Measurements from ENCODE around the gene DRD3.

DRD3 gene

DNA sequence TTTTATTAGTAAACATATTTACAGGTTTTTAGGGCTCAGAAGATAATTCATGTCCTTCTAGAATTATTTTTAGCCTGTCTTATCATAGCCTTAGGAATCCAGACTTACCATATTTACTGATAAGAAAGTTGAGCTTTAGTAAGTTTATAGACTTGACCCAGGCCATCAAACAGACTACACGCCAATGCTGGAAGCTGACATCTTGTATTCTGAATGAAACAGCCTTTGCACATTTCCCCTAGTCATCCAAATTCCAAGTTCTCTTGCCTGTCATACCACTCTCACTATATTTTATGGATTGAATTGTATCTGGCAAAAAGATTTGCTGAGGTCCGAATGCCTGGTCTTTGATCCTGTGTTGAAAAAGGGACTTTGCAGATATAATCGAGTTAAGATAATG lies 58.6 kb downstream of the DRD3 start:
- DNase-seq (ENCODE audit: low read depth), result no peak

DNA sequence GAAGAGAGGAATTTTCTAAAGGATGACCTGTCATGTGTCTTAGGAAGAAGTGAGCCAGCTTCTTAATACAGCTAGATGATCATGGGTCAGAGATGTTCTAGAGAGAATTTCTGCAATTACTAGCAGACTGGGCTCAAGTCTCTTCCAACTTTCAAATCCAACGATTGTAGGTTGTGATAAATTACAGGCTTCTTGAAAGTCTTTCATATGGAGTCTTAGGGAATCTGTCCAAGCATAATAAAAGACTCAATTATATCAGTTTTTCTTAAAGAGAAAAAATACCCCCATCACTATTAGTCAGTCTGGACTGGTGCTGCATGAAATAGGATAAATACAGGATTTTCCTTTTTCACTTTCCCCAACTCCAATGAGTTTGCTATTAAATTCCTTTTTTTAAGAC lies 59.1 kb downstream of the DRD3 start:
- DNase-seq (ENCODE audit: low read depth), result no peak

DNA sequence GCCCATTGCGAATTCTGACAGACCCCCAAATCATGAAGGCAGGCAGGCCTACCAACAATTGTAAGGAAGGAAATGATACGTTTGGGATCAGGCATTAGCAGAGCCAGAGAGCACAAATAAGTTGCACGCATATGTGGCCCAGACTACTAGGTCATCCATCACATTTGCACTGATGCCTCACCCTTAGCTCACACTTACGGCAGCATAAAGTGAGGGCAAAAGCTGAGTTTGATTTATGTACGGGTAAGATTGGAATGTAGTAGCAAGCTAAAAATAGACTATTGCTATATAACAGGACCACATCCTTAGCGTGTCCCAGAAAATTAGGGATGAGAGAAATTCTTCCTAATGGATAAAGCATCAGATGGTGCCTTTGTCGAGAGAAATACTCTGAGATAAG lies 63.7 kb downstream of the DRD3 start:
- DNase-seq (ENCODE audit: low read depth), result no peak

DNA sequence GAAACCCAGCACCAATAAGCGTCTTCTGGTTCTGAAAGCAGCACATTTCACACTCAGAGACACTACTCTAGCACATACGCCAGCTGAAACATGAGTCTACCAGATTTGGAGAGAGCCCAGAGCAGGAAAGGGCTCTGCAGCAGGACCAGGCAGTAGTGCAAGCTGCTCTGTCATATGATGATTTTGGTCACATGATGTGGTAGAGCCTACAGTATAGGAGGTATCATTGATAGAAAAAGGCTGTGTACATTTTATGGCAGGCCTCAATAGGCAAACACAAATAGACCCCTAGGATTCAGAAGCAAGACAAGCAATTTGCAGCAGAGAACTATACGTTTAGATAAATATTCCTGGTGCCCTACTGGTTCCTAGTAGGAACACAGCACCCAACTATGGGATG lies 64.1 kb downstream of the DRD3 start:
- DNase-seq (ENCODE audit: low read depth), result no peak

DNA sequence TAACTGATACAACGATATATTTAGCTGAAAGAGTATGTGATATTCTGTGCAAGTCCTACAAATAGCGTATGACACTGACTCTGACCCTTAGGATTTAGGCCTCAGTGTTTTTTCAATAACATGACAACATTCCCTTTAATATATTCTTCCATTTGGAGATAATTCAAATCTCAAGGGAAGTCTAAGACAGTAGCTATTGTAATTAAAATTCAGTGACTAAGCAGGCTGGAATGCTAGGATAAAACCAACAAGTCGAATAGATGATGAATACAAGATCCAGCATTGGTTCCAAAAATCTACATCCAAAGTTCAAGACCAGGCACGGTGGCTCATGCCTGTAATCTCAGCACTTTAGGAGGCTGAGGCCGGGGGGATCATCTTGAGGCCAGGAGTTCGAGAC lies 66.2 kb downstream of the DRD3 start:
- no peak for DNase-seq (ENCODE audit: low read depth)

DNA sequence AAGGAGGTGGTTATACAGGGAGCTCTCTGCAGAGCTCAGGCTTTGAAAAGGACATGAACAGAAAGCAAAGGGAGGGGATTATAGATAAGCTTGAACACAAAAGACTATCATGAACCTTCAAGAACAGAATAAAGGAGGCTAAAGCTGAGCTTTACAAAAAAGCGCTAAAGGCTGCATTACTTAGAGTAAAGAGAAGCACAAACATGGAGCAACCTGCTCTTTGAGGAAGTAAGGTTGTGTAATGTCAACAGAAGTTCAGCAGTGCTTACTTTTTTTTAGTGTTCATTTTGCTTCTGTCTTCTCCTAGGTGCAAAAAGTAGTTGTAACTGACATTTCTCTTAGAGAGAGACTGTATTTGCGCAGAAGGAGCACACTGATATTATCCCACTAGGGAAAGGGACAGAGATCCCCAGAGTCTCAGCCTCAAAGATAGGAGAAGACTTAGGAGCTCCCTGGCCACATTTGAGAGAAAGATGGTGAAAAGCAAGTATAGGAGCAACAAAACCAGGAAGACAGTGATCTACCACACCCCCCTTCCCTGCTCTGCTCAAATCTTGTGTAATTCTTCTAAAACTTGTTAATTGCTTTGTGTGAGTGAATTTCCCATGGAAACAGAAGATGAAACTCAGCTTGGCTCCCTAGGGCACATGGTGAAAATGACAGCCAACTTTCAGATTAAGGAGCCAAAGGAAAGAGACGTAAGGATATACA lies 67.6 kb downstream of the DRD3 start:
- DNase-seq (ENCODE audit: low read depth), result no peak

DNA sequence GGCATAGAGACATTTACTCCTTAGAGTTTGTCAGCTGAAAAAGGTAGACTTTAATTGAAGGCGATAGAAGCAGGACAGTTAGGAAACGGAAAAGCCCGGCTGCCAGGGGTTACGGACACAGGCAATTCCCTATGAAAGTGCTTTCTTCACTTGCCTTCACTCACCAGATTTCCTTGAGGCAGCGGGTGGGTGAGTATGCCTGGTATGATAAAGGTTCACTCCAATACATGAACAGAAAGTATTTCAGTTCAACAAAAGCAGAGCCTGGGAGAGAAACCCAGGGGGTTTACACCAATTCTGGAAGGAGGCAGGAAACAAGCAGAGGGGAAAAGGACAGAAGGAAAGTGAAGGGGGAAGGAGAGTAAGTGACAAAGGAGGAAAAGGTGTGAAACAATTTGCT lies 68.4 kb downstream of the DRD3 start:
- DNase-seq (ENCODE audit: low read depth), result no peak

DNA sequence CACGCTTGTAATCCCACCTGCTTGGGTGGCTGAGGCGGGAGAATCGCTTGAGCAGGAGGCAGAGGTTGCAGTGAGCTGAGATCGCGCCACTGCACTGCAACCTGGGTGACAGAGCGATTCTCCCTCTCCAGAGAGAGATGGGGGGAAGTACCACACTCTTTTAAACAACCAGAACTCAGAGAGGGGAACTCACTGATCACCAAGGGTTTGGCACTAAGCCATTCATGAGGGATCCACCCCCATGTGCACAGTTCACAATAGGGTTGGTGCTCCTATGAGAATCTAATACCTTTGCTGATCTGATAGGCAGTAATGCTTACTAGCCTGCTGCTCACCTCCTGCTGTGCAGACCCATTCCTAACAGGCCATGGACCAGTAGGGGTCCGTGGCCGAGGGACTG lies 70.7 kb downstream of the DRD3 start:
- DNase-seq (ENCODE audit: low read depth), result no peak

DNA sequence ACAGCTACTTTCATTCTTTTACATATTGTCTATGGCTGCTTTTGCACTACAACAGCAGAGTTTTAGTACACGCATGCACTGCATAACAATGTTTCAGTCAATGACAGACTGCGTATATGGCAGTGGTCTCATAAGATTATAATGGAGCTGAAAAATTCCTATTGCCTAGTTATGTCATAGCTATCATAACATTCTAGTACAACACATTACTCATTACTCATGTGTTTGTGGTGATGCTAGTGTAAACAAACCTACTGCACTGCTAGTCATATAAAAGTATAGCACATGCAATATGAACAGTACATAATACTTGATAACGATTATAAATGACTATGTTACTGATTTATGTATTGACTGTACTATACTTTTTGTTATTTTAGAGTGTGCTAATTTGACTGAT lies 74.4 kb downstream of the DRD3 start:
- no peak for DNase-seq (ENCODE audit: low read depth)

DNA sequence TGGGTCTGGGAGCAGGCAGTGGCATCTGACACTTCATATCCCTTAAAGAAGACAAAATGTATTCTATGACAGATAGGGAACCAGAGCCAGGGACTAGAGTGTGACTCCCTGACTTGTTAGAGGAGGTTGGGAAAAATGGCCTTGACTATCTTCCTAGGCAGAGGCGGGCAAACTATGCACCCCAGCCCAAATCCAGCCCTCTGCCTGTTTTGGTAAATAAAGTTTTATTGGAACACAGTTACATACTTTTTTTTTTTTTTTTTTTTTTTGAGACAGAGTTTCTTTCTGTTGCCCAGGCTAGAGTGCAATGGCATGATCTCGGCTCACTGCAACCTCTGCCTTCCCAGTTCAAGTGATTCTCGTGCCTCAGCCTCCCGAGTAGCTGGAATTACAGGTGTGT lies 75.0 kb downstream of the DRD3 start:
- no peak for DNase-seq (ENCODE audit: low read depth)

DNA sequence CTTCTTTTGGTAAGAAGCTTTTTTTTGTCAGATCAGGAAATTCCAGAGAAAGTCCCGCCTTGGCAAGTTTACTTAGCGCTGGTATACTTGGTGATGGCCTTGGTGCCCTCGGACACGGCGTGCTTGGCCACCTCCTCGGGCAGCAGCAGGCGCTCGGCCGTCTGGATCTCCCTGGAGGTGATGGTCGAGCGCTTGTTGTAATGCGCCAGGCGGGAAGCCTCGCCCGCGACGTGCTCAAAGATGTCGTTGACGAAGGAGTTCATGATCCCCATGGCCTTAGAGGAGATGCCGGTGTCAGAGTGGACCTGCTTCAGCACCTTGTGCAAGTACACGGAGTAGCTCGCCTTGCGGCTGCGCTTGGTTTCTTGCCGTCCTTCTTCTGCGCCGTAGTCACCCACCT lies 75.7 kb downstream of the DRD3 start:
- no peak for DNase-seq (ENCODE audit: low read depth)

DNA sequence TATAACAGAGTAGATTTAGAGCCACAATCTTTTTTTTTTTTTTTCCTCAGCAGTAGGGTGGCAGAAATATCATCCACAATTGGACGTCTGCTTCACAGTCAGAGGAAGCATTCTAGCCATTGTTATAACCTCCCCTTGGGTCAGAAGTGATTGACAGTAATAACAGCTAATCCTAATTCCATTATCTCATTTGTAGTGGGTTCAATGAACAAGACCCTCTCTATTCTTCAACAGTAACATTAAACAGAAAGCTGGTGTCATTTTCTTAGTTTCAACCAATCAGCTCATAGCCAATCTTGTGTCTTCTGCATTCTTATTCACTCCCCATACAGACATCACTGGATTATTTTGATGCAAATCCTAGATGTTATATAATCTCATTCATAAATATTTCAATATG lies 77.8 kb downstream of the DRD3 start:
- DNase-seq (ENCODE audit: low read depth), result no peak

DNA sequence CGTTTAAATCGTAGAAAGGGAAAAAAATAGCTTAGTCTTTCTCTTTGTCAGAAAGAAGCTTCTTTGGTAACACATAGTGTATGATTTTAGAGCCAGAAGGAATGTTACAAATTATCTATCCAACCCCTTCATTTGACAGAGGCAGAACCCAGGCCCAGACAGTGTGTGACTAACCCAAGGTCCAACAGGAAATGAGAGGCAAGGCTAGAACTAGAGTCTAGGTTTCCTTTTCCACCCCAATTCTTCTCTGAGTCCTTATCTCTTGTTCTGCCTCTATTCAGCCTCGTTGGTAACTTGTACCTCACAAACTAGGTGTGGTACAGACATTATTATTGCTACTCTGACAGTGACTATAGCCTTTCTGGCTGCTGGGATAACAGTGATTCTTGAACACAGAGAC lies 83.1 kb downstream of the DRD3 start:
- DNase-seq (ENCODE audit: low read depth), result no peak

DNA sequence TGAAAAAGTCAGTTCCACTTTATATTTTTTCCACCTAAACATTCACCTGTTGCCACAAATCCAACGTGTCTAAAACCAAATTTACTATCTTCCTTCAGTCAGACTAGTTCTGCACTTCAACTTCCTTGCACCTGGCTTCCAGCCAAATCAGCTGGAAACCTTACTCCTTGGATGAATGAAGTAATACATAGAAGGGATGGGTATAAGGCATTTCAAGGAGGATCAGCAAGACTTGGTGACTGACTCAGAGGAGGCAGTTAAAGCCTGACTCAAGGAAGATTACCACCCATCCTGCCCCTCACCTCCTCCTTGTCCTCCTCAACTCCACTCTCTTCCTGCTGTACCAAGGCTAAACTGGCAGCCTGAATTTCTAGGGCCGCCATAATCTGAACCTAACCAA lies 85.3 kb downstream of the DRD3 start:
- peak; percentile 49 for DNase-seq (ENCODE audit: low read depth)

DNA sequence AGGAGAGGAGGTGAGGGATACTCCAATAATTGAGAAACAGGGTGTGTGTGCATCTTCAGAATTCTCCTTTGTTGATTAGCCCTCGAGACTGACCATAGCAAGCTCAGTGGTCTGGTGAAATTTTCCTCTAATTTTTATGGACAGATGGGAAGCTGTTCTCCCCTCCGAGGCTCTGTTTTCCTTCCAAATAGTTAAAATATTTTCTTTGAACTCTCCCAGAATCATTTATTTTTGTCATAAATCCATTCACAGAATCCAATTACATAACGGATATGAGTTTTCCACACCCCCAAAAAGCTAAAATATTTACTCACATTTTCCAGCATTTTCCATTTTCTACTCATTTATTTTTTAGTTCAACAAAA lies 85.9 kb downstream of the DRD3 start:
- DNase-seq (ENCODE audit: low read depth), result no peak

DNA sequence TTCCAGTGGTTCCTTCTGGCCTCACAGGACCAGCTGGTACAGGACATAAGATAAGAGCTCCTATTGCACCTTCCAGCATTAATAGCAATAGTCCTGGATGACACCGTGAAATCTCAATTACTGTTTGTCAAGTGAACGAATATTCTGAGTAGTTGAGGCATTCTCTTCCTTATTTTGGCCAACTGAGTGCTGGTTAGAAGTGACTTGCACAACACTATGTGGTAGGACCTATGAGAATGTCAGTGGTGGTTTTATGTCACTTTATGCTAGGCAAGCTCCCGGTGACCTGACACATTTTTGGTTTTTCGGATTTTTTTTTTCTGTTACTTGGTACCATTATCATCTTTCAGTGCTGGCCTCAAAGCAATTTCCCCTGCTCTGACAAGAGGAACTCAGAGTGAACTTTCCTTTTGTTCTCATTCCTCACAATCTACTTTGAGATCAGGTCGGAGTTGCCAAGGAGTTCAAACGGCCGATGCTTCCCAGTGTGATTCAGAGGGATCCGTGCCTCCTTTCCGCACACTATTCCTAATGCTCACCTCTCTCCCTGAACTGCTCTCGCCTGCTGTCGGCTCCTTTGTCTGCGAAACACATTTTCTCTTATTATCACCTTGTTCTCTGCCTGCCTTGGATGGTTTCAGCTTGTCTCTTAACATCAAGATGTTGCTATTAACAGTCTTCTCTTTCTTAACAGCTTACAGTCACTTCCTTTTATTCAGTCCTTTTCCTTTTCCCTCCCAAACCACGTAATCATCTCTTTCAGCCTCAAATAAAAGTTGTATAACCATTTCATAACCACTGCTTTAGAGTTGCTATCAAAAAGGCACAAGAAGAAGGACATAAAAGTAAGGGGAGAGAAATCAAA lies 86.5 kb downstream of the DRD3 start:
- no peak for DNase-seq (ENCODE audit: low read depth)

DNA sequence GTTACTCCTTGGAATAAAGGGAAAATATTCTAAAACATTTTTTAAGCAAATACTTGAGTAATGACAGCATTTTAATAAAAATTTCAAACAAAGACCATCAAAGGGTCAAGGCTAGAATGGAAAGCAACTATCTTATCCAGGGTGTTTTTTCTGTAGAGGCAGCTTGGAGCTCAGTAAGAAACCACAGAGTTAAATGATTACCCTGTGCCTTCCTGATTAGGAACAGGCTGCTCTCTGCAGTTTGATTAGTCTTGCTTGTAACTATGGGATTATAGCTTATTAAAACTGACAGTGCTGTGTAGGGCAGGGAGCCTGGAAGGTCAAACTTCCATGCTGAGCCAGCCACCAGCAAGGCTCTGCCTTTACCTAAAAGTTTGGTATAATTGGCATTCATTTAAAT lies 89.2 kb downstream of the DRD3 start:
- no peak for DNase-seq (ENCODE audit: low read depth)

DNA sequence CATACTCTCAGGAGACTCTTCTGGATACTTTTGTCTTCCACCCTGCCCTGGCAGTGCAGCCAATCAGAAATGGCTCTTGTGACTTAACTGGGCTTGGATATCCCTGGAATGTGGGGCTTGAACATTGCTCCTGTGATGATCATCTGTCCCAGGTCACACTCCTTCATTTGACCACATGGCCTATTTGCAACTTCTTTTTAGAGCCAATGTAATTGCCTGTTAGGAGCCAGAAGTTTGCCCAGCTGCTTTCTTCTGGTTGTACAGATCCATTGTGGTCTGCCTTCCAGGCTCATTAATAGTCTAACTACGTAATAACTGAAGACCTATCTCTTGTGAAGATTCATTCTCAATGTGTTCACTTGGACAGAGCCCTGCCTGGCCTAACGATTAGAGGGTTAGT lies 92.5 kb downstream of the DRD3 start:
- no peak for DNase-seq (ENCODE audit: low read depth)

DNA sequence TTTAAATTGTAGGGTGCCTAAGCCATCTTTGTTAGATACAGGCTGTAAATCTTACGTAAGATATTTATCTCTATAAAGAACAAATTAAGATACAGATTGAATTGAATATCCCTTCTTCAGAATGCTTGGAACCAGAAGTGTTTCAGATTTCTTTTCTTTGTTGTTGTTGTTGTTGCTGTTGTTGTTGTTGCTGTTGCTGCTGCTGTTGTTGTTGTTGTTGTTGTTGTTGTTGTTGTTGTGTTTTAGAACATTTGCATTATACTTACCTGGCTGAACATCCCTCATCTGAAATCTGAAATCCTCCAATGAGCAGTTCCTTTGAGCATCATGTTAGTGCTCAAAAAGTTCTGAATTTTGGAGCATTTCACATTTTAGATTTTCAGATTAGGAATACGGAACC lies 95.7 kb downstream of the DRD3 start:
- no peak for DNase-seq (ENCODE audit: low read depth)

DNA sequence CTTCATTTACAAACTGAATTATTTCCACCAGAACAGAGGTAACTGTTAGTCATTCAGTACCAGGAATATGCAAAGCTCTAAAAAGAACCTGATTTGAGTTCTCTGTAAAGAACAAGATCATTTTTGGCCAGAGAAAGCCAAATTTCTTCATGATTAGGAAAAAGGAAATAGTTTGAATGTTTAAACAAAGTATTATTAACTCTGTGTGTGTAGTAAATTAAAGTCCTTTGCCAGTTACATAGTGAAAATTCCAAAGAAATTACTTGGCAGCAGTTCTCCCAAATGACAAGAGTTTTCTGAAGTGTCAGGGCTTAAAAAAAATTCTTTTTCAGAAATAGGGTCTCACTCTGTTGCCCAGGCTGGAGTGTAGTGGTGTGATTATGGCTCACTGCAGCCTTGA lies 97.8 kb downstream of the DRD3 start:
- DNase-seq (ENCODE audit: low read depth), result no peak

DNA sequence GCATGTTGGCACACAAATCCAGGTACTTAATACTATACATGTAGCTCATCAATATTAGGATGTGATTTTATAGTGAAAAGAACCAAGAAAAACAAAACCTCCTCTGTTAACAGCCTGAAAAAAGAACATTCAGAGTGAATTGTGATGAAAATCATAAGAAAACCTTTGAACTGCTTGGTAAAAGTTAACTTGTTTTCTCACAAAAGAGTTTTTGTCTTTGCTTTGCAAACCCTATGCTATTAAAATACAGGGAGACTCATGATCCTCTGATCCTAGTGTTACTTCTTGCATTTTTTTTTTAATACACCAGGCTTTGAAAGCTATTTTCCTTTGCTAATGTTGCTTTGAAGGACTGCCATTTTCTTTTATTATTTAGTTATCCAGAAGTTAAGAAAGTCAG lies 98.7 kb downstream of the DRD3 start:
- no peak for DNase-seq (ENCODE audit: low read depth)

DNA sequence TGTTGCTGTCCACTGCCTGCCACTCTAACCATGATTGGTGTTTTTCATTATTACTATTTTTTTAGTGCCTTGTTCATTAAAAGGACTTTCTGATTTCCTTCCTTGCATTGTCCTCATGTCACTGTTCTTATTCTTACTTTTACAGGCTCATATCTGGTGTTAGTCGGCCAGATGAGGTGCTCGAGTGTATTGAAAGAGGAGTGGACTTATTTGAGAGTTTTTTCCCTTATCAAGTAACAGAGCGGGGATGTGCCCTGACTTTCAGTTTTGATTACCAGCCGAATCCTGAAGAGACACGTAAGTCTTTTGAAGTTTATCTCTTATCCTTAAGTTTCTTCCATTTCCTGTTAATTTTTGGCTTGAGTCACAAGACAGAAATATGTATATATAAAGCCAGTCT lies 99.1 kb downstream of the DRD3 start:
- DNase-seq (ENCODE audit: low read depth), result no peak

DNA sequence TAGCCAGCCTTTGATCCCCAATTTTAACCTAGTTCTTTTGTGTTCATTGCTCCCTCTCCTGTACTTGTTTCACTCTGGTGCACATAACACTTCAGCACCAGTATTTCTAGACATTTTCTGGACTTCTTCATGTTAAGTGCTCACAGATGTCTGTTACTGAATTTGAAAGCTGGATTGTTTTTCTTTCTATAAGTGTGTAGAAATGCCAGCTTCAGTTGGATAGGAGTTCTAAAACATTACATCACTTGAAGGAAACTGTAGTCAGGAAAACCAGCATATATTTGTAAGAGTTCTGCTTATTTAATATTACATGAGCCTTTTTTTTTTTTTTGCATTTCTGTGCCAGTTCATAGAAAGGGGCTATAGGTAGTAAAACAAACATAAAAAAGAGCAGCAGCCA lies 100.7 kb downstream of the DRD3 start:
- peak; percentile 35 for DNase-seq (ENCODE audit: low read depth)
